Activated T-helper 1 cell treated with anti-CD3 and anti-CD28 coated beads, Interleukin-2, amount 50 U/mL, for 16 hours (primary cell): ENCODE data around the gene CYFIP1.

ENCODE experiments used
- DNase-seq, 2 donors: peaks; one replicate each; pipeline ENCODE4 v3.0.0-alpha.2; 2020; ENCODE audit warnings: low read depth in 1 of 2, low spot score in 1 of 2

The CYFIP1 gene

GRCh38 chr15:22891426-22892210 is 88.5 kb downstream of the CYFIP1 start:
- DNase-seq, result no peak

- no peak for DNase-seq
Observed at GRCh38 chr15:22890296-22890695, 89.9 kb downstream of the CYFIP1 start.

GRCh38 chr15:22889146-22889818 is 90.9 kb downstream of the CYFIP1 start:
- no peak for DNase-seq

GRCh38 chr15:22888120-22888859 is 91.9 kb downstream of the CYFIP1 start:
- DNase-seq, result no peak

- DNase-seq, result no peak
Observed at GRCh38 chr15:22887157-22887951, 92.8 kb downstream of the CYFIP1 start.

- no peak for DNase-seq
Observed at GRCh38 chr15:22885120-22885519, 95.0 kb downstream of the CYFIP1 start.

- DNase-seq, result no peak
Observed at GRCh38 chr15:22884344-22884743, 95.8 kb downstream of the CYFIP1 start.

GRCh38 chr15:22883196-22883595 is 97.0 kb downstream of the CYFIP1 start:
- DNase-seq, result no peak

- DNase-seq, result no peak
Observed at GRCh38 chr15:22881739-22882440, 98.3 kb downstream of the CYFIP1 start.

- no peak for DNase-seq
Observed at GRCh38 chr15:22880981-22881738, 99.0 kb downstream of the CYFIP1 start.

GRCh38 chr15:22880068-22880980 is 99.8 kb downstream of the CYFIP1 start:
- no peak for DNase-seq

GRCh38 chr15:22878103-22878502 is 102.1 kb downstream of the CYFIP1 start:
- DNase-seq, result no peak

GRCh38 chr15:22877607-22878006 is 102.6 kb downstream of the CYFIP1 start:
- no peak for DNase-seq

- no peak for DNase-seq
Observed at GRCh38 chr15:22877117-22877516, 103.1 kb downstream of the CYFIP1 start.

GRCh38 chr15:22874966-22875365 is 105.2 kb downstream of the CYFIP1 start:
- no peak for DNase-seq

- no peak for DNase-seq
Observed at GRCh38 chr15:22874256-22874655, 105.9 kb downstream of the CYFIP1 start.

- DNase-seq, result no peak
Observed at GRCh38 chr15:22873841-22874240, 106.3 kb downstream of the CYFIP1 start.

- DNase-seq, result no peak
Observed at GRCh38 chr15:22872936-22873701, 107.0 kb downstream of the CYFIP1 start.
